Measurements from ENCODE around the gene CCDC102A. TPM values are rescaled to one million over a fixed set of nuclear protein-coding genes. Genes with fewer than 3 reads are reported as not detected.

The CCDC102A gene
- total RNA-seq, 1 experiment from 2014 or later = 5.2 TPM

GRCh38 chr16:57481421-57481820 is 55.0 kb downstream of the CCDC102A start (continued):
- TF ChIP-seq ARID4B (CRISPR knock-in tag; IDR thresholded peaks at IDR 0.05; ENCODE audit: borderline replicate concordance) (no peak), SOX15 (CRISPR knock-in tag; IDR thresholded peaks at IDR 0.05) (no peak), ZNF416 (CRISPR knock-in tag; IDR thresholded peaks at IDR 0.05) (no peak), ZNF532 (CRISPR knock-in tag; IDR thresholded peaks at IDR 0.05; ENCODE audit: borderline replicate concordance) (no peak), CBFB (CRISPR knock-in tag; IDR thresholded peaks at IDR 0.05; ENCODE audit: low read depth) (no peak), FOXJ3 (CRISPR knock-in tag; IDR thresholded peaks at IDR 0.05; ENCODE audit: borderline replicate concordance) (no peak)

- no peak overlapping the region for H3K27ac Mint-ChIP-seq
- H3K36me3 Mint-ChIP-seq = no peaks in the 10 kb centered on the region
- CTCF ChIA-PET = interaction anchor here (0.9 to 4.8 kb wide), 6 partner anchors 9 to 39 kb away, joined by 3 to 26 read pairs (median 5); partner anchors contain the start of genes CIAPIN1, COQ9 and POLR2C
- no peak for ATAC-seq
- H3K27me3 Mint-ChIP-seq (ENCODE audit: low read depth) = peaks cover 20% of the 10 kb centered on the region
- DNase-seq (ENCODE audit: low spot score) = no peak
- no peak for TF ChIP-seq ARID4B (CRISPR knock-in tag; IDR thresholded peaks at IDR 0.05; ENCODE audit: borderline replicate concordance)
- TF ChIP-seq SMAD3 (CRISPR knock-in tag; IDR thresholded peaks at IDR 0.05; ENCODE audit: borderline replicate concordance) = no peak
- TF ChIP-seq FOXP4 (CRISPR knock-in tag; IDR thresholded peaks at IDR 0.05) = no peak
- no peak for TF ChIP-seq NFE2L1 (CRISPR knock-in tag; IDR thresholded peaks at IDR 0.05)
- TF ChIP-seq NR1H2 (CRISPR knock-in tag; IDR thresholded peaks at IDR 0.05) = no peak
- no peak for TF ChIP-seq MLX (CRISPR knock-in tag; IDR thresholded peaks at IDR 0.05)
- TF ChIP-seq ZNF138 (CRISPR knock-in tag; conservative IDR thresholded peaks at IDR 0.05) = no peak
- POLR2A ChIA-PET = no interaction called here
- H3K9me3 Mint-ChIP-seq = no peaks in the 10 kb centered on the region
- H3K4me3 Mint-ChIP-seq = no peak overlapping the region
- peaks cover 49% of the 10 kb centered on the region for H3K4me1 Mint-ChIP-seq
These were observed 55.6 kb downstream of the CCDC102A start for GRCh38 chr16:57480754-57481230.

Data from WTC11 (cell line).